ENCODE measurements around the gene U2AF2.

Gene U2AF2

DNA sequence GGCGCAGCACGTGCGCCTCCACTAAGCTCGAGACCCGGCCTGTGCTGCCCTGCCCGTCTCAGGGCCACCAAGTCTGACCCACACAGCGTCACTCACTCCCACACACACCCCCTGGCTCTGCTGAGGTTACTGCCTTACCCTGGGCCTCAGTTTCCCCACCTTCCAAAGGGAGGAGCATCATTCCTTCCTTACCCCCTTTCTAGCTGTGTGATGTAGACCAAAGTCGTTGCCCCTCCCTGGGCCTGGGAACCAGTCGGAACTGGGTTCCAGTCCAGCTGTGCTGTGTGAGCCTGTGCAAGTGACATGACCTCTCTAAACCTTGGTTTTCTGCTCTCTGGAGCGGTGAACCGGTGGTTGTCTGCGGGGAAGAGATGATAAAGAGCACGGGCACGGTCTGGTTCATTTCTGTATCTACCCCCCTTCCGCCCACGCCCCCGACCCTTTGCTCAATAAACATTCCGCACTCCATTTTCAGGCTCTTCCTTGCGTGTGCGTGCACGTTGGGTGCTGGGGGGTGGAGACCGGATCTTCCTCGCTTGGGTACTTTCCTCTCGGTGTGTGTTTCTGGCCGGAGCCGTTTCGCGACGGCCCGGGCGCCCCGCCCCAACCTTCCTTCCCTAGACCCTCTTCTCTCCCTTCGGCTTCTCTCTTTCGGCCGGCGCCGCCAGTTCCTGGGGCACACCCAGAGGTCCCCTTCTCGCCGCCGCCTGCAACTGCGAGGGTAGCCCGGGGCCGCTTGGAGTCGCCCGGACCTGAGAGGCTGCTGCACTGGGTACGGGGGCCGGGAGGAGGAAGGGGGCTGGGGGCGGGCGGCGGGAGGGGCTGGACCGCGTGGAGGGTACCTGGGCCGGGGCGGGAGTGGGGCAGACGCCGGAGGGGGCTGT is 11.6 kb upstream of the U2AF2 start, which contains the start of gene ZNF581:
Gene ZNF581, plus strand, starts transcription at position 647 of the 884 bp plus-strand sequence. CDS start 923 bp downstream, outside the sequence.
- DNase-seq (ENCODE audit: low read depth in 2 of 2), result peak; percentile 76 to 79

DNA sequence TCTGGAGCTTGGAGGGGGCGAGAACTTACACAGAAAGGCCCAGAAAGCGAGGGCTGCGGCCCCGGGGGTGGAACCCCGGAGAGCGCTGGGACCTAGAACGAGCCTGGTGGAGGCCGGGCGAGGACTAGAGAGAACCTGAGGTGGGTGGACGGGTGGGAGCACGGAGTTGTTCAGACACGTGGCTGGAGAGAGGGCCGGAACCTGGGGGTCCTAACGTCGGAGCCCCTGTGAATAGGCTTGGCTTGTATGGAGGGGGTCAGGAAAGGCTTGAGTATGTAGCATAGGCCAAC is 11.0 kb upstream of the U2AF2 start:
- DNase-seq (ENCODE audit: low read depth in 2 of 2), result no peak

DNA sequence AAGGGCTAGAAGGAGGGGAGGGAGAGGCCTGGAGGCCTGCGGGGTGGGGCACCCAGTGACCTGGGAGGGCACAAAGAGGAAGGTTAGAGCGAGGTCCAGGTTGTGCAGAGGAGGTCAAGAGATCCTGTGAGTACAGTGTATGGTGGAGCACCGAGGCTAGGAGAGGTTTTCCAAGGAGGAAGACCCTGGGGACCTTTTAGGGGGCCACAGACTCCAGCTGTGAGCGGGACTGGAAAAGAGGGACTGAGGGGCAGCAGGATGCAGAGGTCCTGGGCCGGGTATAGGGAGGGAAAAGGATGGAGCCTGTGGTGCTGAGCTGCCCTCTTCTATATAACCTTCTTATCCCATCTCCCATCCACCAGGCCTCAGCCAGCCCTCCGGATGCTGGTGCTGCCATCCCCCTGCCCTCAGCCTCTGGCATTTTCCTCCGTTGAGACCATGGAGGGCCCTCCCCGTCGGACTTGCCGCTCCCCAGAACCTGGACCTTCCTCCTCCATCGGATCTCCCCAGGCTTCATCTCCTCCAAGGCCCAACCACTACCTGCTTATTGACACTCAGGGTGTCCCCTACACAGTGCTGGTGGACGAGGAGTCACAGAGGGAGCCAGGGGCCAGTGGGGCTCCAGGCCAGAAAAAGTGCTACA is 10.5 kb upstream of the U2AF2 start:
- no peak for DNase-seq (ENCODE audit: low read depth in 2 of 2)

DNA sequence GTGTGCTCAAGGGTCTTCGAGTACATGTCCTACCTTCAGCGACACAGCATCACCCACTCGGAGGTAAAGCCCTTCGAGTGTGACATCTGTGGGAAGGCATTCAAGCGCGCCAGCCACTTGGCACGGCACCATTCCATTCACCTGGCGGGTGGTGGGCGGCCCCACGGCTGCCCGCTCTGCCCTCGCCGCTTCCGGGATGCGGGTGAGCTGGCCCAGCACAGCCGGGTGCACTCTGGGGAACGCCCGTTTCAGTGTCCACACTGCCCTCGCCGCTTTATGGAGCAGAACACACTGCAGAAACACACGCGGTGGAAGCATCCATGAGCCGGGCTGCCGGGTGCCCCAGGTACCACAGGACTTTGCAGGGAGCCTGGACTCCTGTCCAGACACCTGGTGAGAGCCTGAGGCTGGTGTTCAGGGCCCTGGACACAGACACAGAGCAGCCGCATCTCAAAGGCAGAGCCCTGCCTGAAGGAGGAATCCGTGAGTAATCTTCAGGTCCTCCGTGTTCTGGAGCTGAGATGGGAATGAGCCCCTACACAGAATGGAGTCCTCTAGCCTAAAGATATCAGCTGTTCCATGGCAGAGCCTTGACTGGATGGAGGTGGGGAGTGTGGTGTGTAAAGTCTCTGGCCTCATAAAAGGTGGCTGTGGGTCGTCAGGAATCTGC is 9.9 kb upstream of the U2AF2 start:
- no peak for DNase-seq (ENCODE audit: low read depth in 2 of 2)

DNA sequence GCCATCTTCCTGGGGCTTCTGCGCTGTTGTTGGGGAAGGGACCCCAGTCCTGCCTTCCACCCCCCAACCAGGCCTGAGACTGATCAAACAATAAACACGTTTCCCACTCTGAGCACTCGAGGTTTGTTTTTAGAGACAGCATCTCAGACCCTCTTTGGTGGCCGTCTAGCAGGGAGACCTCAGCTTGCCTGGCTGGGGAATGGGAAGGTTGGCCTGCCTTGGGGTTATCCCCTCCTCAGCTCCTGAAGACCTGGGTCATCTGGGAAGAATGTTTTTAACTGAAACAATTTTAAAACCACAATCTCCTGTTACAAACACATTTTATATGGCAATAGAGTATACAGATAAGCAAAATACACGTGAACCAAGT is 9.3 kb upstream of the U2AF2 start:
- no peak for DNase-seq (ENCODE audit: low read depth in 2 of 2)

DNA sequence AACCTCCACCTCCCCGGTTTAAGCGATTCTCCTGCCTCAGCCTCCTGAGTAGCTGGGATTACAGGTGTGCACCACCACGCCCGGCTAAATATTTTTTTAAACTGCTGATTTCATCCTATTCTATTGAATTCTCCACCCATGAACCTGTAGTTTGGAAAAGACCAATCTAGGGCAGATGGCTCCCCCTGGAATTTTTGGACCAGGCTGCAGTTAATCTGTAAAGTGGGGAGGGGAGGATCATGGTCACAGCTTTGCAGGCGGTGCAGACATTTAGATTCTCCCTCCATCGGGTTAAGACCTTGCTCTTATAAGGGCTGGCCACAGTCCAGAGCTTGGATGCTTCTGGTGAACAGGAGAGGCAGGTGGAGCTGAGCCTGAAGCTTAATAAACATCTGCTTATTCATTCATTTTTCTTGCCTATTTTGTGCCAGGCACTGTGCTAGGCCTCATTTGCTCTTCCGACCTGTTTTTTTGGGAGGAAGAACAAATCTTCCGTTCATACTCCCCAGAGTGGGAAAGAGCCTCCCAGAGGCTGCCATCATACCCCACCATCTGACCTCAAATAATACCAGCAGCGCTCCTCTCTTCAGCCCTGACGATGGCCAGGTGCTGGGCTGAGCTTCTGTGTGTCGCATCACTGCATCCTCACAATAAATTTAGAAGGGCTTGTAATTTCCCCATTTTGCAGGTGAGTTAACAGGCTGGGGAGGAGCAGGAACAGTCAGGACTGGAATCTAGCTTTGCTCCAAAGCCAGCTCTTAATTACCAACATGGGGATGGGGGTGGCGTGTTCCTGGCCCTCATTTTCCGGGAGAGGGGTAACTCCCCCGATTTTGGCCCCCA is 7.7 kb upstream of the U2AF2 start:
- DNase-seq (ENCODE audit: low read depth in 2 of 2), result no peak

DNA sequence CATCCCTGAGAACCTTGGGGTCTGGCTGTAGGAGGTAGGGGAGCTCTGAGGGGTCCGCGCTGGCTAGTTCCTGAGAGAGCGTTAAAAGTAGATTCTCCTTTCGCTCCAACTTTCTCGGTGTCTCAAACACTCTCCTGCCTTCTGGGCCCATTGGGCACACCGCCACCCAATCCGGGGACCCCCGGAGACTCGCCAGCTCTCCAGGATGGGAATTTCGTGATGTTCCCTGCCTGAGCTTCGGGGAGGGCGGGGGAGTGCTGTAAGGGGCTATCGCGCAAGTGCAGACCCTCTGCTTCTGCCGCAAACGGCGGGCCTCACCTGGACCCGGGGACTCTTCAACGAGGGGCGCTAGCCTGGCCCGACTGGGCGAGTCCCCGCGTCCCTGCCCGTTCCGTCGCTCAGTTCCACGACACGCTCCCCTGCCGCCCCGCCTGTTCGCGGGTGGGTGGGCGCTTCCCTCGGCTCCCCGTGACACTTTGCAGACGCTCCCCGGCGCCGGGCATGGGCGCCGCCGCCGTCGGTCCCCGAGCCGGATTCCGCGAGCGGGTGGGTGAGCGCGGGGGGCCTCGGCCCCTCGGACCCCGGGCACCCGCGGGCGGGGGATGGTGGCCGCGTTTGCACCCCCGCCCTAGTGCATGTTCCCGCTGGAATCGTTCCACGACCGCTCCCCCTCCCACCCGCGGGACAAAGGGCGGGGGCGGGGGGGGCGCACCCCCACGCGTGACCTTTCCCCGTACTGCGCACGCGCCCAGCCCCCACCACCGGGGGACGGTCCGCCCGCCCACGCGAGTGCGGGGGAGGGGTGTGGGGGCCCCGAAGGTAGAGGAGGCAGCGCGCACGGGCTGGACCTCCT is 6.9 kb upstream of the U2AF2 start, which contains the start of gene CCDC106:
Gene CCDC106, plus strand, starts transcription at position 481 of the 853 bp plus-strand sequence. CDS start 835 bp downstream, outside the sequence.
- DNase-seq (ENCODE audit: low read depth in 2 of 2), result peak in 1 of 2 donors; percentile 27

DNA sequence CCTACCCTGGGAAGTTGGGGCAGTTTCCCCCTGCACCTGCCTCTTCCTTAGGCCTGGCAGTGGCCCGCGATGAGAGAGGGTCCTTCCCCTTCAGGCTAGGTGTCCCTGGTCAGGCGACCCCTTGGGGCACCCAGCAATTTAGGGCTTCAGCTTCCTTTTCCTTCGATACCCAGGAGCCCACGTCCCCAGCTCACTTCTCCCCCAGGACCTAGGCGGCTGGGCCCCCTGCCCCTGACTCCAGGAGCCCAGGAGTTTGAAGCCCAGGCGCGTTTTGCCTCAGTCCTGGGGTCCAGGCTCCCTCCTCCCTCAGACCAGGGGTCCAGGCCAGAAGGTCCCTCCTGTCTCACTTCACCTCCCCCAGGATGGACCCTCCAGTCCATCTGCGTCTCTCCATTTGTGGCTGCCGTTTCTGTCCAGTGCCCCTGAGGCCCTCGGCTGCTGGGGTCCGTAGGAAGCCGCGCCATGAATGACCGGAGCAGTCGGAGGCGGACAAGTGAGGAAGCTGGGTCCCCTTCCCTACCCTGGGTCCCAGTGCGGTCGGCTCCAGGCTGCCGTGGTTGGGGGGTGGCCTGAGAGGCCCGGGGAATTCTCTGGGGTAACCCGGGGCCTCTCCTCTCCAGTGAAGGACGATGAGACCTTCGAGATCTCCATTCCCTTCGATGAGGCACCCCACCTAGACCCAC is 6.1 kb upstream of the U2AF2 start:
- no peak for DNase-seq (ENCODE audit: low read depth in 2 of 2)

DNA sequence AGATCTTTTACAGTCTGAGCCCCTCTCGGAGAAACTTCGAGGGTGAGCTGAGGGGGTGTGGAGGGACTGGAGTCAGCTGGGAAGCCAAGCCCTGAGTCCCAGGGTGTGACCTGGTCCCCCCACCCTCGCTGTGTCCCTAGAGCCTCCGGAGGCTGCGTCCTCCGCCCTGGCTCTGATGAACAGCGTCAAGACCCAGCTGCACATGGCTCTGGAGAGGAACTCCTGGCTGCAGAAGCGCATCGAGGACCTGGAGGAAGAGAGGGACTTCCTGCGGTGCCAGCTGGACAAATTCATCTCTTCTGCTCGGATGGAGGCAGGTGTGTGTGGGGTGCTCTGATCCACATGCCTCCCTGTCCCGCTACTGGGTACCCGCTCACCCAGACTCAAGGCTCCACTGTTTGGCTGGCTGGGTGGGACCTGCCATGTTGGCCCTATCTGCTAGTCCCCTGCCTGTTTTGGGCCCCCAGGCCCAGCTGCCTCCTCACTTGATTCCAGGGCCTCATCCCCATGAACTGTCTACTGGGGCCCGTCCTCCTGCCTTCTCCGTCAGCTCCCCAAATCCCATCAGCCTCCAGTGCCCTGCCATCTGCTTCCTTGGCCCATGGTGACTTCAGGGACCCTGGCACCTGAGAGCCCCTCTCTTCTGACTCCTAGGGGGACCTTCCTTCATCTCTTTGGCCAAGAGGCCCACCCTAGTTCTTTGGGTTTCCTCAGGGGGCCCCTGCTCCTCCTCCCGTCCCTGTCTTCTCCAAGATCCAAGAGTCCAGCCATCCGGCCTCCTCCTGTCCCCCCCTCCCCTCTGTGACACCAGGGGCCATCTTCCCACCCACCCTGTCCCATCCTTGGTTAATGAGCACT is 5.3 kb upstream of the U2AF2 start:
- no peak for DNase-seq (ENCODE audit: low read depth in 2 of 2)

DNA sequence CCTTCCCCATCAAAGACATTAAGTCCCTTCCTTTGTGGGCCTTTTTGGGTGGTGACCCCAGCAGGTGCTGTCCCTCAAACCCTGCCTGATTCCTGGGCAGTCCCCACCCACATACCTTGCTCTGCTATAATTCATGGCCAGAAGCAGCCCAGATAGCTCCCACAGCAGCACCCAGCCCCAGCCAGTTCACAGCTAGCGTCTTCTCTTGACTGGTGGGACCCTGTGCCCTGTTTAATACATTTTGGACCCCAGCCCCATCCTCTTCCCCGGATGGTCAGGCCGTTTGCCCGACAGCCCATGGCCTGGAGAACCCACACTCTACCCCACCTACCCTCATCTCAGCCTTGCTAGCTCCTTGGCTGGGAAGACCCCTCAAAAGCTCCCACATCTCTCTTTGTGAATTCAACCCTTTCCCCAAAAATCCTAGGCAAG is 4.7 kb upstream of the U2AF2 start:
- no peak for DNase-seq (ENCODE audit: low read depth in 2 of 2)

DNA sequence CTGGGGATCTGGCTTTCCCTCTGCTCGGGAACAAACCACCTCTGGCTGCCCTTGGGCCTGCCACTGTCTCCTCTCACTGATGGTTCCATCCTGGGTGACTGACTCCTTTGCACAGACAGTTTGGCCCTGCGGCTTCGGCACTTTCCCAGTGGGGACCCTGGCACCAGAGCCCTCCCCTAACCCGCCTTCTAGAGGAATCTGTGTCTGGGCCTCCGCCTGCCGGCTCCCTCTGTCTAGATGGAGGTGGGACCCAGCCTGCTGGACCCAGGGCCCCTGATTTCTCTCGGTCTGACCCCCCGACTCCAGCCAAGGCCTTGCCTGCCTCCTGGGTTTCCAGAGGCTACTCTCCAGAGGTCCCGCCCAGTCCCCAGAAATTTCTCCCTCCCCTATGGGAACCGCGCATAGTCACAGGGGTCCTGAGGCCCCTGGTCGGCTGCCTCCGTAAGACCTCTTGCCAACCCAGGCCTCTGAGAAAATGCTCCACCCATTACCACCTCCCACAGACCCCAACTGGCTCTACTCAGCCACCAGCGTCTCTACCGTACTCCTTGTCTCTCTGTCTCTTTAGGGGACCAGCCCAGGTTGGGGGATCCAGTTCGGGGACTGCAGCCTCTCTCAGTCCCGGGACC is 4.1 kb upstream of the U2AF2 start:
- no peak for DNase-seq (ENCODE audit: low read depth in 2 of 2)

DNA sequence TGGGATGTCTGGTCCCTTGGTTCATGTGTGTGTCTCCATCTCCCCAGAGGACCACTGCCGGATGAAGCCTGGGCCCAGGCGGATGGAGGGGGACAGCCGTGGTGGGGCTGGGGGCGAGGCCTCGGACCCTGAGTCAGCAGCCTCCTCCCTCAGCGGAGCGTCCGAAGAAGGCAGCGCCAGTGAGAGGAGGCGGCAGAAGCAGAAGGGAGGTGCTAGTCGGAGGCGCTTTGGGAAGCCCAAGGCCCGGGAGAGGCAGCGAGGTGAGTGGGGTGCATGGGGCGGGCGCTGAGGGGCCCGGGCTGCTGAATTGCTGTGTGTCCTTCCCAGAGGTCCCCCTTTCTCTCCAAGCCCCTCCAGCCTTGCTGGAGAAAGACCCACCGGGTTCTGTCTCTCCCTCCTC is 3.6 kb upstream of the U2AF2 start:
- no peak for DNase-seq (ENCODE audit: low read depth in 2 of 2)

DNA sequence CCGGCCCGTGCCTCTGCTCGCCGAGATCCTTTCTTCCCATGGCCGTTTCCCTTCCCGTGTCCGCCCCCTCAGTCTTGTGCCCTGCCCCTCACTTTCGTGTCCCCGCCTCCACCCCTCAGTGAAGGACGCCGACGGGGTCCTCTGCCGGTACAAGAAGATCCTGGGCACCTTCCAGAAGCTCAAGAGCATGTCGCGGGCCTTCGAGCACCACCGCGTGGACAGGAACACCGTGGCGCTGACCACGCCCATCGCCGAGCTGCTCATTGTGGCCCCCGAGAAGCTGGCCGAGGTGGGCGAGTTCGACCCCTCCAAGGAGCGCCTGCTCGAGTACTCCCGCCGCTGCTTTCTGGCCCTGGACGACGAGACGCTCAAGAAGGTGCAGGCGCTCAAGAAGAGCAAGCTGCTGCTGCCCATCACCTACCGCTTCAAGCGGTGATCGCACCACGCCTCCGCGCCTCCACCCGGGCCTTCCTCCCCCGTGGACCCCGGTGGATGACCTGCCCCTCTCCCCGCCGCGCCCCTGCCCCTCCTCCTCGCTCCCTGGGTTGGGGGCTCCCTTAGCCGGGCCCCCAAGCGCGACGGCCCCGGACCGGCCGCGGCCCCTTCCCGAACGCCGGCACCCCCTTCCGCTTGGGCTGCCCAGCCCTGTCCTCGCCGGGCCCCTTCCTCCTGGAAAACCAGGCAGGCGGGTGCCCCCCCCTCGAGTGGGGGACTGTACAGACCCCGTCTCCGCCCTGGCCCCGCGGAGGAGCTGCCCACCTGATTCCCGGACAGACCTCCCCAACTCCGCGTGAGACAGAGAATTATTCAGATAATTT is 2.3 kb upstream of the U2AF2 start:
- no peak for DNase-seq (ENCODE audit: low read depth in 2 of 2)

DNA sequence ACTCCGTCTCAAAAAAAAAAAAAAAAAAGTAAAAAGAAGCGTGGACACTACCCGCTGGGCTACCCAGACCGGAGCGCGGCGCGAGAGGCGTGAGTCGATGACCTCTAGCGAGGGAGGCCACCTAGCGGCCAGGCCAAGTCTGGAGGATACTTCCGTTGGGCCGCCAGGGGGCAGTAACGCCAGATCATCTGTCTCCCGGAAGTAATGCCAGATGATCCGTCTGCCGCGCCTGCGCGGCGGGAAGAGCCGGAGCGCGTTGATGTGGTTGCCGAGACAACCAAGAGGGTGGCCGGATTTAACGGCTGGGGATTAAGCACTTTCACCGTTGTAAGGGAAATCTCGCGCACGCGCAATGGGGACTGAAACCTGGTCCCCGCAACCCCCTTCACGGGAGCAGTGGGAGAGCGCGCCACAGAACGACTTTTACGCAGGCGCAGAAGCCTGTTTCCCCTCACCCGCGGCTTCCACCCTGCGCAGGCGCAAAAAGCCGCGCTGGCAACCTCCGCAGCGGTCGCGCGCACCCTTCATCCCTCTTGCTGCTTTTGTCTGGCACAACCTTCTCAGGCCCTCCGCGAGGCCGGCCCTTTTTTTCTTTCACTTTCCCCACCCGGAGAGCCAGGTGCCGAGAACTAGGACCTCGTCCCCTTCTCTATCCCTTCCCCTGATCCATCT is 1.0 kb upstream of the U2AF2 start:
- DNase-seq (ENCODE audit: low read depth in 2 of 2), result peak; percentile 93 to 95

DNA sequence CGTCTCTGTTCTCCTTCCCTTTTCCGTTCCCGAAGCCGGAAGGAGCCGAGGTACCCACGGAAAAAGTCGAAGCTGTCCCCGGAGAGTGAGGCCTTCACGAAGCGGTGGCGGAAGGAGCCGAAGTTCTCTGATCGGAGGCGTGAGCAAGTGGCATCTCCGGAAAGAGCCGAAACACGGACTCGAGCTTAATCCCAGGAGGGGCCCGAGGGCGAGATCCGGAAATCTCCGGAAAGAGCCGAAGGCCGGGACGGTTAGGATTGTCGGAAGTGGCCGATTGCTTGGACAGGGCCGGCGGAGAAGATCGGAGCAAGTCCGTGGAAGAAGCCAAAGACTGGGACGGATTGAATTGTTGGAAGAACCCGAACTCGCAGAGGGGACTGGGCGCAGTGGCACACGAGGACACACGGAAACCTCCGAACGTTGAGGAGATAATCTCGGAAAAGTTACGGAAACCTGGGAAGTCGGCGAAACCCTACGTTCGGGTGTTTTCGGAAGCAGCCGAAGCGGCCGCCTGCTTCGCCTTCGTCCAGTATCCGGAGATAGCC is 440 bp upstream of the U2AF2 start:
- peak; percentile 97 to 99 for DNase-seq (ENCODE audit: low read depth in 2 of 2)

DNA sequence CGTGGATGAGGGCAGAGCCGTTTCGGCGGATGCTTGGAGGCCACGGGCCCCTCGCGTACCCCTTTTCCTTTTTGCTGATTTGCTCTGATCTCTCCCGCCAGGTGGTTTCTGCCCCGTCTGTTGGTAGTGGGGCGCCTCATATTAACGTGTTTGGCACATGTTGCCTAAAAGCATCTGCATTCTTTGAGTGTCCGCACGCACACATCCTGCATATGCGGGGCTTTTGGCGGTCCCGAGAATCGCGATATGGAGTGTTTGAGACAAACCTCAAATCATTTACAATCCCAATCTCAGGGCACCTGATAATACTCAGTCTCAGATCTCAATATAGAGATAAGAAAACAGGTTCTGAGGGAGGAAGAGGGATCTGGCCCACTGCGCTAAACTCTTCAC is 809 bp downstream of the U2AF2 start:
- no peak for DNase-seq (ENCODE audit: low read depth in 2 of 2)

DNA sequence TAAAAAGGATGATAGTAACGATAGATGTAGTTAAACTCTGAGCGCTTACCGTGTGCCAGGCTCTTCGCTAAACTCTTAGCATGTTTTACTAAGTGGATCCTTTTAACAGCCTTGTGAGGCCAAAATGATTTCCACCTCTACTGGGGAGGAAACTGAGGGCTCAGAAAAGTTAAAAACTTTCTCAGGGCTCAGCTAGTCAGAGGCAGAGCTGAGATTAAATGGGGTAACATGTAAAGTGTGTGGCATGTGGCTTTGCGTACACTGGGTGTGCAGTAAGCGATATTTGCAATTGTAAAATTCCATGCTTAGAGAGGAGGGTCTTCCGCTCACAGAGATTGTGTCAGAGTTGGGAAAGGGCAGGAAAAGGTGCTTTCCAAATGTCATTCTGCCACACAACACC is 1.7 kb downstream of the U2AF2 start:
- no peak for DNase-seq (ENCODE audit: low read depth in 2 of 2)
